Measurements from ENCODE around the gene RSAD2.

- no peak for TF ChIP-seq HMGXB4 (CRISPR knock-in tag; IDR thresholded peaks at IDR 0.05)
- TF ChIP-seq, protein P1, sequence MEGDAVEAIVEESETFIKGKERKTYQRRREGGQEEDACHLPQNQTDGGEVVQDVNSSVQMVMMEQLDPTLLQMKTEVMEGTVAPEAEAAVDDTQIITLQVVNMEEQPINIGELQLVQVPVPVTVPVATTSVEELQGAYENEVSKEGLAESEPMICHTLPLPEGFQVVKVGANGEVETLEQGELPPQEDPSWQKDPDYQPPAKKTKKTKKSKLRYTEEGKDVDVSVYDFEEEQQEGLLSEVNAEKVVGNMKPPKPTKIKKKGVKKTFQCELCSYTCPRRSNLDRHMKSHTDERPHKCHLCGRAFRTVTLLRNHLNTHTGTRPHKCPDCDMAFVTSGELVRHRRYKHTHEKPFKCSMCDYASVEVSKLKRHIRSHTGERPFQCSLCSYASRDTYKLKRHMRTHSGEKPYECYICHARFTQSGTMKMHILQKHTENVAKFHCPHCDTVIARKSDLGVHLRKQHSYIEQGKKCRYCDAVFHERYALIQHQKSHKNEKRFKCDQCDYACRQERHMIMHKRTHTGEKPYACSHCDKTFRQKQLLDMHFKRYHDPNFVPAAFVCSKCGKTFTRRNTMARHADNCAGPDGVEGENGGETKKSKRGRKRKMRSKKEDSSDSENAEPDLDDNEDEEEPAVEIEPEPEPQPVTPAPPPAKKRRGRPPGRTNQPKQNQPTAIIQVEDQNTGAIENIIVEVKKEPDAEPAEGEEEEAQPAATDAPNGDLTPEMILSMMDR (IDR thresholded peaks at IDR 0.05 in 2 of 3, conservative IDR thresholded peaks at IDR 0.05 in 1 of 3; ENCODE audit: insufficient read depth in 2 of 3, low read depth in 1 of 3, low read length in 3 of 3), result no peak
Measured at GRCh38 chr2:6934345-6934744, 56.8 kb downstream of the RSAD2 start.
